Astrocyte (in vitro differentiated cells and primary cell): ENCODE results near the gene CERS5. TPM values are rescaled to one million over a fixed set of nuclear protein-coding genes. Genes with fewer than 3 reads are reported as not detected.
A peak's percentile ranks its signal among the peaks of the same experiment; 100 is the strongest.

Experiments
- DNase-seq: peaks from one replicate; pipeline ENCODE4 v3.0.0-alpha.2; 2010; ENCODE audit warnings: low read depth
- FAIRE-seq: peaks from 2 replicates; lab custom pipeline; 2011; peaks lifted over from hg19 to GRCh38; lab: Jason Lieb, UNC
- H2AFZ ChIP-seq: 2 replicates; pipeline ENCODE4 v1.6.0; 2012; ENCODE audit warnings: low read depth, low read length, inconsistent platforms
- H3K27ac ChIP-seq: 2 replicates; pipeline ENCODE4 v1.5.1; 2011; ENCODE audit warnings: low read depth, low read length, inconsistent platforms
- H3K27me3 ChIP-seq: 2 replicates; pipeline ENCODE4 v1.6.0; 2011; ENCODE audit warnings: low read length, inconsistent platforms; ENCODE audit not compliant: insufficient read depth
- H3K36me3 ChIP-seq: 2 replicates; pipeline ENCODE4 v1.5.1; 2011; ENCODE audit warnings: low read length, inconsistent platforms; ENCODE audit not compliant: insufficient read depth
- H3K4me1 ChIP-seq: 2 replicates; pipeline ENCODE4 v1.5.1; 2011; ENCODE audit warnings: low read length, inconsistent platforms; ENCODE audit not compliant: insufficient read depth
- H3K4me2 ChIP-seq: 2 replicates; pipeline ENCODE4 v1.6.0; 2012; ENCODE audit warnings: low read length, inconsistent platforms
- H3K4me3 ChIP-seq: 2 replicates; pipeline ENCODE4 v1.5.1; 2011; ENCODE audit warnings: low read depth, mild to moderate bottlenecking, low read length, inconsistent platforms; ENCODE audit not compliant: insufficient read depth
- H3K79me2 ChIP-seq: 2 replicates; pipeline ENCODE4 v1.6.0; 2012; ENCODE audit warnings: mild to moderate bottlenecking, low read length, inconsistent platforms; ENCODE audit not compliant: insufficient read depth
- H3K9ac ChIP-seq: 2 replicates; pipeline ENCODE4 v1.6.0; 2012; ENCODE audit warnings: mild to moderate bottlenecking, low read length, inconsistent platforms
- H3K9me3 ChIP-seq: 2 replicates; pipeline ENCODE4 v1.5.1; 2012; ENCODE audit warnings: low read depth, mild to moderate bottlenecking, low read length, inconsistent platforms; ENCODE audit not compliant: insufficient read depth
- H4K20me1 ChIP-seq: 2 replicates; pipeline ENCODE4 v1.6.0; 2012; ENCODE audit warnings: low read length, inconsistent platforms; ENCODE audit not compliant: insufficient read depth
- H3K27ac Mint-ChIP-seq: one replicate; pipeline ENCODE4 v1.8.0; 2021; ENCODE audit warnings: mild to moderate bottlenecking, mixed read lengths; ENCODE audit not compliant: unreplicated experiment
- H3K27me3 Mint-ChIP-seq: one replicate; pipeline ENCODE4 v1.8.0; 2021; ENCODE audit warnings: low read depth, mixed read lengths; ENCODE audit not compliant: unreplicated experiment
- H3K36me3 Mint-ChIP-seq: one replicate; pipeline ENCODE4 v1.8.0; 2021; ENCODE audit warnings: low read depth, mixed read lengths; ENCODE audit not compliant: unreplicated experiment
- H3K4me1 Mint-ChIP-seq: one replicate; pipeline ENCODE4 v1.8.0; 2021; ENCODE audit warnings: low read depth, mixed read lengths; ENCODE audit not compliant: unreplicated experiment
- H3K4me3 Mint-ChIP-seq: one replicate; pipeline ENCODE4 v1.8.0; 2021; ENCODE audit warnings: mild to moderate bottlenecking, moderate library complexity, mixed read lengths; ENCODE audit not compliant: unreplicated experiment
- H3K9me3 Mint-ChIP-seq: one replicate; pipeline ENCODE4 v1.8.0; 2021; ENCODE audit warnings: mild to moderate bottlenecking, mixed read lengths; ENCODE audit not compliant: unreplicated experiment
- EZH2 ChIP-seq: IDR thresholded peaks from 2 replicates; pipeline ENCODE4 v1.6.1; 2012; ENCODE audit warnings: mild to moderate bottlenecking, low read length, inconsistent platforms; ENCODE audit not compliant: insufficient read depth
- total RNA-seq: library from RNA; stranded (reverse); gene quantifications from 2 replicates; pipeline ENCODE4 v1.2.1, GENCODE V29; 2021
- TF ChIP-seq, protein P1 (sequence below): IDR thresholded peaks from 2 replicates; pipeline ENCODE4 v1.5.1; 2011; ENCODE audit warnings: low read depth, mild to moderate bottlenecking, inconsistent platforms, low read length, moderate library complexity; ENCODE audit not compliant: insufficient read depth

CERS5 gene
- total RNA-seq, 1 donor from 2014 or later = 115 TPM

DNA sequence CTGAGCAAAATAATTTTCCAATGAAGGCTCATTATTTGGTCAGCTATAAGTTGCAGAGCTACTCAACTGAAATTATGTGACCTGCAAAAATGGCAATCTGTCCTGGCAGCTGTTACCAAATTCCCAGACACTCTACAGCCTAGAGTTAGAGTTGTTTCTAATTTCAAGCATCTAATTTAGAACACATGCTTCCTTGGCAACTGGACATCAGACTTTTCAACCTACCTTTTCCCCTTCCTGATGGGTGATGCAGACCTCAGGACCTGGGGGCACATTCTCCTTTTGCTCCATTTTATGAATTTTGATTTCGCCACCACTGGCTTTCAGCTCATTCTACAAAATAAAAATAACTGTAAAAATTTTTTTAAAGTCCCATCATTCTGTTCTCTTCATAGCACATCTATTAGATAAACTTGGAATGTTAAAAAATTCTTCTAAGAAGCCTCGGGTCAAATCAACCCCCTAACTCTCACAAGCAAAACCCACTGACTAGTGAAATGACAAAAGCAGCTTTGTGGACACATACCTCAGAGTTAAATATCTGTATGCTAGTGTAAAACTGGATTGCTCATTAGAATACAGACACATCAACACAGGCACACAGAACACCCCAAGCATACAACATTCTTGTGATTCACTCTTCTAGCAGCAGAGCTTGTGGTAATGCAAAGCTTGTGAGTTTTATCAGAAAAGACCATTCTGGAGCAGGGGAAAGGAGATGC is 33.5 kb upstream of the CERS5 start:
- H3K4me2 ChIP-seq = peak overlapping the region; percentile 2
- peak; percentile 90 for DNase-seq
- H3K9me3 Mint-ChIP-seq = no peaks in the 10 kb centered on the region
- H3K4me1 ChIP-seq = peaks cover 24% of the 10 kb centered on the region
- H2AFZ ChIP-seq = no peak overlapping the region
- FAIRE-seq = no peak
- H3K4me3 Mint-ChIP-seq = no peak overlapping the region
- H3K9me3 ChIP-seq = no peaks in the 10 kb centered on the region
- peaks cover 62% of the 10 kb centered on the region for H3K36me3 ChIP-seq
- peak overlapping the region; percentile 93 for H3K27ac Mint-ChIP-seq
- peaks cover 26% of the 10 kb centered on the region for H3K4me1 Mint-ChIP-seq
- no peaks in the 10 kb centered on the region for H3K27me3 ChIP-seq
- H3K27me3 Mint-ChIP-seq = no peaks in the 10 kb centered on the region
- peak overlapping the region; percentile 92 for H3K27ac ChIP-seq
- H3K9ac ChIP-seq = peak overlapping the region; percentile 56
- H3K36me3 Mint-ChIP-seq = peaks cover 33% of the 10 kb centered on the region
- TF ChIP-seq EZH2 = no peak
- TF ChIP-seq, protein P1, sequence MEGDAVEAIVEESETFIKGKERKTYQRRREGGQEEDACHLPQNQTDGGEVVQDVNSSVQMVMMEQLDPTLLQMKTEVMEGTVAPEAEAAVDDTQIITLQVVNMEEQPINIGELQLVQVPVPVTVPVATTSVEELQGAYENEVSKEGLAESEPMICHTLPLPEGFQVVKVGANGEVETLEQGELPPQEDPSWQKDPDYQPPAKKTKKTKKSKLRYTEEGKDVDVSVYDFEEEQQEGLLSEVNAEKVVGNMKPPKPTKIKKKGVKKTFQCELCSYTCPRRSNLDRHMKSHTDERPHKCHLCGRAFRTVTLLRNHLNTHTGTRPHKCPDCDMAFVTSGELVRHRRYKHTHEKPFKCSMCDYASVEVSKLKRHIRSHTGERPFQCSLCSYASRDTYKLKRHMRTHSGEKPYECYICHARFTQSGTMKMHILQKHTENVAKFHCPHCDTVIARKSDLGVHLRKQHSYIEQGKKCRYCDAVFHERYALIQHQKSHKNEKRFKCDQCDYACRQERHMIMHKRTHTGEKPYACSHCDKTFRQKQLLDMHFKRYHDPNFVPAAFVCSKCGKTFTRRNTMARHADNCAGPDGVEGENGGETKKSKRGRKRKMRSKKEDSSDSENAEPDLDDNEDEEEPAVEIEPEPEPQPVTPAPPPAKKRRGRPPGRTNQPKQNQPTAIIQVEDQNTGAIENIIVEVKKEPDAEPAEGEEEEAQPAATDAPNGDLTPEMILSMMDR = no peak
- H3K4me3 ChIP-seq = no peak overlapping the region
- H4K20me1 ChIP-seq = peaks cover 21% of the 10 kb centered on the region
- H3K79me2 ChIP-seq = peaks cover 62% of the 10 kb centered on the region

DNA sequence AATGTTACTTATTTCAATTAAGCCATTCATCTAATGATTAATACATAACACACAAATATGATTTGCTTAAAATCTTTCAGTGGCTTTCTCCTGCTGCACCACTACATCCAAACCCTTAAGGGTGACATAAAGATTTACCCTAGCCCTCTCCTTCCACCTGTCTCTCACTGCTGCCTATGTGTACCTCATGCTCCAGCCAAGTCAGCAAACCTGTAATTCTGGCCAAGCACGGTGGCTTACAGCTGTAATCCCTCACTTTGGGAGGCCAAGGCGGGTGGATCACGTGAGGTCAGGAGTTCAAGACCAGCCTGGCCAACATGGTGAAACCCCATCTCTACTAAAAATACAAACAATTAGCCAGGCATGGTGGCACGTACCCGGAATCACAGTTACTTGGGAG is 31.7 kb upstream of the CERS5 start:
- Histone ChIP-seq H3K79me2 (peaks cover 48% of the 10 kb centered on the region), H3K36me3 (peaks cover 52% of the 10 kb centered on the region), H3K9ac (no peak overlapping the region), H3K4me2 (no peak overlapping the region), H4K20me1 (peaks cover 8% of the 10 kb centered on the region), H3K4me1 (peaks cover 21% of the 10 kb centered on the region), H3K27me3 (no peaks in the 10 kb centered on the region), H3K27ac (no peak overlapping the region), H3K4me3 (no peak overlapping the region), H2AFZ (no peak overlapping the region), H3K9me3 (no peaks in the 10 kb centered on the region)
- FAIRE-seq (no peak), DNase-seq (no peak)
- peaks cover 28% of the 10 kb centered on the region for H3K36me3 Mint-ChIP-seq
- no peak overlapping the region for H3K27ac Mint-ChIP-seq
- no peaks in the 10 kb centered on the region for H3K27me3 Mint-ChIP-seq
- TF ChIP-seq, protein P1 = no peak
- no peak for TF ChIP-seq EZH2
- H3K4me3 Mint-ChIP-seq = no peak overlapping the region
- no peaks in the 10 kb centered on the region for H3K9me3 Mint-ChIP-seq
- peaks cover 24% of the 10 kb centered on the region for H3K4me1 Mint-ChIP-seq

DNA sequence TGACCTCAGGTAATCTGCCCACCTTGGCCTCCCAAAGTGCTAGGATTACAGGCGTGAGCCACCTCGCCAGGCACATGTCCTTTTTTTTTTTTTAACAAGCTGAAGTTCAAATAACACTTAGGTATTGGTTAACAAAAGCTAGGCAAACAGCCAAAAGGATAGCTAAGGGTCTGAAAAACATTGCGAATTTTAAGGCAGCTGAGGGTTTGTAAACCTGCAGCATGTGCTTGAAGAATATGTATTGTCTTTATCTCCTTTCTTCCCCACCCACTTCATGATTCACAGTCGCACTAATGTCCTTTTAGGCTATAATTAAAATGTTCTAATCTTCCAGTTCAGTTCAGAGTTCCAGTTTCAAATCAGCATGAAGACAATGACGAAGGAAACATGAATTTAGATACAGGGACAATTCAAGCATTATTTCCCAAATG is 30.1 kb upstream of the CERS5 start:
- Mint-ChIP-seq H3K4me3 (no peak overlapping the region), H3K27me3 (no peaks in the 10 kb centered on the region), H3K27ac (peak overlapping the region; percentile 28), H3K36me3 (peaks cover 22% of the 10 kb centered on the region), H3K9me3 (no peaks in the 10 kb centered on the region), H3K4me1 (peaks cover 17% of the 10 kb centered on the region)
- Histone ChIP-seq H3K9me3 (no peaks in the 10 kb centered on the region), H3K9ac (no peak overlapping the region), H3K36me3 (peaks cover 57% of the 10 kb centered on the region), H3K27ac (no peak overlapping the region), H3K4me3 (no peak overlapping the region), H2AFZ (no peak overlapping the region), H3K4me2 (no peak overlapping the region), H3K79me2 (peaks cover 41% of the 10 kb centered on the region), H3K27me3 (no peaks in the 10 kb centered on the region), H3K4me1 (peaks cover 11% of the 10 kb centered on the region), H4K20me1 (peaks cover 10% of the 10 kb centered on the region)
- TF ChIP-seq, protein P1 = no peak
- TF ChIP-seq EZH2 = no peak
- DNase-seq (no peak), FAIRE-seq (no peak)
